ENCODE results near the gene HADHB. TPM values are rescaled to one million over a fixed set of nuclear protein-coding genes. Genes with fewer than 3 reads are reported as not detected.
"Not testable (repeated sequence)": the region's sequence is repeated elsewhere in the genome, so short reads cannot be mapped to it uniquely, and the experiment has no call there.

The HADHB gene
- total RNA-seq, 1 donor from 2014 or later: 101 TPM

DNA sequence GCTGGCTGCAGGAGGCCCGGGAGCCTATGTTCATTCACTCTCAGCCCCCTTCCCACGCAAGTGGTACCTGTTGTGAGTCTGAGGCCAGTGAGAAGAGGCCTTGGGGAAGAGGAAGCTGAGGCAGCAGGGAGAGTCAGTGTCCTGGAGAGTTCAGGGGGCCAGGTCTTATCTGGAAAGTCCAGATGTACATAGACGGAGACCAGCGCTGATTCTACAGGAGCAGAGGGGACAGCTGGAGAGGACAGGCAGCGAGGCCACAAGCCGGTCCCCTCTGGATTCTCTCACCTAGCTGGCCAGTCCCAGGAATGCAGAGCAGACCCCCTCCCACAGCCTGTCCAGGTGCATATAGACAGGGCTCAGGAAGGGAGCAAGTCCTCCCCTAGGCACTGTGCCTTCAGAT, 72.1 kb downstream of the HADHB start:
- TF ChIP-seq, protein P1, sequence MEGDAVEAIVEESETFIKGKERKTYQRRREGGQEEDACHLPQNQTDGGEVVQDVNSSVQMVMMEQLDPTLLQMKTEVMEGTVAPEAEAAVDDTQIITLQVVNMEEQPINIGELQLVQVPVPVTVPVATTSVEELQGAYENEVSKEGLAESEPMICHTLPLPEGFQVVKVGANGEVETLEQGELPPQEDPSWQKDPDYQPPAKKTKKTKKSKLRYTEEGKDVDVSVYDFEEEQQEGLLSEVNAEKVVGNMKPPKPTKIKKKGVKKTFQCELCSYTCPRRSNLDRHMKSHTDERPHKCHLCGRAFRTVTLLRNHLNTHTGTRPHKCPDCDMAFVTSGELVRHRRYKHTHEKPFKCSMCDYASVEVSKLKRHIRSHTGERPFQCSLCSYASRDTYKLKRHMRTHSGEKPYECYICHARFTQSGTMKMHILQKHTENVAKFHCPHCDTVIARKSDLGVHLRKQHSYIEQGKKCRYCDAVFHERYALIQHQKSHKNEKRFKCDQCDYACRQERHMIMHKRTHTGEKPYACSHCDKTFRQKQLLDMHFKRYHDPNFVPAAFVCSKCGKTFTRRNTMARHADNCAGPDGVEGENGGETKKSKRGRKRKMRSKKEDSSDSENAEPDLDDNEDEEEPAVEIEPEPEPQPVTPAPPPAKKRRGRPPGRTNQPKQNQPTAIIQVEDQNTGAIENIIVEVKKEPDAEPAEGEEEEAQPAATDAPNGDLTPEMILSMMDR (IDR thresholded peaks at IDR 0.05; ENCODE audit: unreplicated experiment): no peak
- H3K4me1 Mint-ChIP-seq (ENCODE audit: unreplicated experiment): peaks cover 28% of the 10 kb centered on the region
- no peaks in the 10 kb centered on the region for H3K9me3 Mint-ChIP-seq (ENCODE audit: unreplicated experiment)
- H3K27me3 Mint-ChIP-seq (ENCODE audit: unreplicated experiment): peaks cover 9% of the 10 kb centered on the region
- no peak overlapping the region for H3K4me3 Mint-ChIP-seq (ENCODE audit: unreplicated experiment)
- no peak for DNase-seq (ENCODE audit: low spot score)
- no peak overlapping the region for H3K27ac Mint-ChIP-seq (ENCODE audit: unreplicated experiment)
- peaks cover 2% of the 10 kb centered on the region for H3K36me3 Mint-ChIP-seq (ENCODE audit: low read depth, unreplicated experiment)

DNA sequence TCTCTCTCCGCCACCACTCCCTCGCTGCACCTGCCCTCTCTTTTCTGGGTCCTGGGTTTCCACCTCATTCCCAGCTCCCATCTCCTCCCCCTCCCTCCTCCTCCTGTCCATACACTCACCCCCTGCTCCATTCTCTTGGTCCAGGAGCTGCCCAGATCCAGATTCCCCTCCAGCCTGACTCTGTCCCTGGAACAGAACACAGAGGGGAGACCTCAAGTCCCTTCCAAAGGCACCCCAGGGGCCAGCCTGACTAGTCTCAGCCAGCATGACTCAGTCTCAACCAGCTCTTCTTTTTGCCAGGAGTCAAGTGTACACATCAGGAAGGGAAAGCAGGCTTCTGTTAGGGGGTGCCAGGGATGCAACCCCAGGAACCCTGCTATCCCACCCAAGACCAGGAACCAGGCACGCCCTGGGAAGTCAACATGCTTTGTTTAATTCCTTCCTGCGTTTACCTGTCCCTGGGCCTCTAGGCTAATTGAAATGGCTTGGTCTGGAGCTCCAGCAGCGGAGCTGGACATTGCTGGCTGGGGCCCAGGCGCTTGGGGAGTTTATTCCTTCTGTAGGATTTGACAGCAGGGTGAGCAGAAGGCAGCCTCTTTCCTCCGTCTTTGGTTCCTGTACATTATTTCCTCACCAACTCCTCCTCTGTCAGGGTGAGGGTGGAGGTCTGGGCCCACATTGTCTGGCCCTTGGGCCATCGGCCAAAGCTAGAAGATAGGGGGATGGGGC, 72.8 kb downstream of the HADHB start:
- TF ChIP-seq, protein P1 (IDR thresholded peaks at IDR 0.05; ENCODE audit: unreplicated experiment): no peak
- no peak for DNase-seq (ENCODE audit: low spot score)
- Mint-ChIP-seq H3K27ac (ENCODE audit: unreplicated experiment) (peak overlapping the region; percentile 26), H3K9me3 (ENCODE audit: unreplicated experiment) (no peaks in the 10 kb centered on the region), H3K27me3 (ENCODE audit: unreplicated experiment) (peaks cover 9% of the 10 kb centered on the region), H3K4me1 (ENCODE audit: unreplicated experiment) (peaks cover 28% of the 10 kb centered on the region), H3K36me3 (ENCODE audit: low read depth, unreplicated experiment) (no peaks in the 10 kb centered on the region), H3K4me3 (ENCODE audit: unreplicated experiment) (no peak overlapping the region)

DNA sequence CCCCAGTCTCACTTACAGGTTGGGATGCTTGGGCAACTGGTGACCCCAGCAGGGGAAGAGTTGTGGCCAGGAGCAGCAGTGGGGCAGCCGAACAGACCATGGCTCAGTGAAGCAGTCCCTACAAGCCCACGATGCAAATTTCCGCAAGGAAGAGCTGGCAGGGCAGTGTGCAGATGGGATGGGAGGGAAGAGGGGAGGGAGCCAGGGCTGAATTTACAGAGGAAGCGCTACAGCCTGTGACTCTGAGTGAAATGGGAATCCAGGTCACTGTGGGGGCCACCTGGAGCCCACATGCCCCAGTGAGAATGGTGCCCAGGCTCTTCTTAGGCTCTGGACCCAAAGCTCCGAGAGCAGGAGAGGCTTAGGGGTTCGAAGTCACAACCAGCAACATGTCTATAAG, 74.2 kb downstream of the HADHB start:
- DNase-seq (ENCODE audit: low spot score): no peak
- TF ChIP-seq, protein P1 (IDR thresholded peaks at IDR 0.05; ENCODE audit: unreplicated experiment): no peak
- peaks cover 28% of the 10 kb centered on the region for H3K4me1 Mint-ChIP-seq (ENCODE audit: unreplicated experiment)
- no peaks in the 10 kb centered on the region for H3K36me3 Mint-ChIP-seq (ENCODE audit: low read depth, unreplicated experiment)
- H3K4me3 Mint-ChIP-seq (ENCODE audit: unreplicated experiment): no peak overlapping the region
- peaks cover 10% of the 10 kb centered on the region for H3K27me3 Mint-ChIP-seq (ENCODE audit: unreplicated experiment)
- peak overlapping the region; percentile 86 for H3K27ac Mint-ChIP-seq (ENCODE audit: unreplicated experiment)
- H3K9me3 Mint-ChIP-seq (ENCODE audit: unreplicated experiment): no peaks in the 10 kb centered on the region

DNA sequence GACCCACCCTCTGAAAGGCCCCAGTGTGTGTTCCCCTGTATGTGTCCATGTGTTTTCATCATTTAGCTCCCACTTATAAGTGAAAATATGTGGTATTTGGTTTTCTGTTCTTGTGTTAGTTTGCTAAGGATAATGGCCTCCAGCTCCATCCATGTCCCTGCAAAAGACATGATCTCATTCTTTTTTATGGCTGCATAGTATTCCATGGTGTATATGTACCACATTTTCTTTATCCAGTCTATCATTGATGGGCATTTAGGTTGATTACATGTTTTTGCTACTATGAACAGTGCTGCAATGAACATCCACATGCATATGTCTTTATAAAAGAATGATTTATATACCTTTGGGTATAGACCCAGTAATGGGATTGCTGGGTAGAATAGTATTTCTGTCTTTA, 79.7 kb downstream of the HADHB start:
- H3K4me3 Mint-ChIP-seq (ENCODE audit: unreplicated experiment); H3K27ac Mint-ChIP-seq (ENCODE audit: unreplicated experiment); H3K4me1 Mint-ChIP-seq (ENCODE audit: unreplicated experiment); H3K36me3 Mint-ChIP-seq (ENCODE audit: low read depth, unreplicated experiment); H3K27me3 Mint-ChIP-seq (ENCODE audit: unreplicated experiment); H3K9me3 Mint-ChIP-seq (ENCODE audit: unreplicated experiment); DNase-seq (ENCODE audit: low spot score): not testable (repeated sequence)

DNA sequence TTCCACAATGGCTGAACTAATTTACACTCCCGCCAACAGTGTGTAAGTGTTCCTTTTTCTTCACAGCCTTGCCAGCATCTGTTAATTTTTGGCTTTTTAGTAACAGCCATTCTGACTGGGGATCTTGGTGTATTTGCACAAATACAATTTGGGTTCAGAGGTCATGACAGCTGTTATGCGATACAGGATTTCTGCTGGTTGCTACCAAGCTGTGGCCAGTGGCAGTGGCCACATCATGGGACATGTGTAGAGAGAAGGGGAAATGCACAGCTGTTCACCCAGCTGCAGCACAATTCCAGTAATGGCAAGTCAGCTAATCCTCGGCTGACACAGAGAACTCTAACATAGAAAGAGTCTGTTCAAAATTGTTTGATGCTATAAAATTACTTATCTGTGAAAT, 80.2 kb downstream of the HADHB start:
- H3K9me3 Mint-ChIP-seq (ENCODE audit: unreplicated experiment): no peaks in the 10 kb centered on the region
- H3K4me3 Mint-ChIP-seq (ENCODE audit: unreplicated experiment): no peak overlapping the region
- TF ChIP-seq, protein P1 (IDR thresholded peaks at IDR 0.05; ENCODE audit: unreplicated experiment): no peak
- peaks cover 6% of the 10 kb centered on the region for H3K4me1 Mint-ChIP-seq (ENCODE audit: unreplicated experiment)
- H3K36me3 Mint-ChIP-seq (ENCODE audit: low read depth, unreplicated experiment): no peaks in the 10 kb centered on the region
- H3K27ac Mint-ChIP-seq (ENCODE audit: unreplicated experiment): no peak overlapping the region
- no peak for DNase-seq (ENCODE audit: low spot score)
- H3K27me3 Mint-ChIP-seq (ENCODE audit: unreplicated experiment): peaks cover 1% of the 10 kb centered on the region
